OCI-LY1 (cell line): ENCODE results near the gene ESYT2.

Experiments used
- H2AFZ ChIP-seq: fragments of 200-600 bp; sonication (generic), shearing (Covaris generic); 2 replicates; pipeline ENCODE4 v1.6.0; 2014; ENCODE audit warnings: antibody characterized with exemption, mild to moderate bottlenecking, low read length
- H3F3A ChIP-seq: fragments of 200-600 bp; sonication (generic), shearing (Covaris generic); 2 replicates; pipeline ENCODE4 v1.6.0; 2014; ENCODE audit warnings: mild to moderate bottlenecking, antibody characterized with exemption, low read length, moderate library complexity; ENCODE audit not compliant: insufficient read depth
- H3K27ac ChIP-seq: fragments of 200-600 bp; sonication (generic); 2 replicates; pipeline ENCODE4 v1.5.1; 2014; ENCODE audit warnings: low read length, mixed run types, mild to moderate bottlenecking, low read depth; ENCODE audit not compliant: poor library complexity, severe bottlenecking
- H3K27me3 ChIP-seq: fragments of 200-600 bp; sonication (generic); 2 replicates; pipeline ENCODE4 v1.6.0; 2014; ENCODE audit warnings: antibody characterized with exemption, mild to moderate bottlenecking, low read length, moderate library complexity; ENCODE audit not compliant: insufficient read depth
- H3K36me3 ChIP-seq: fragments of 200-600 bp; sonication (generic); 2 replicates; pipeline ENCODE4 v1.6.1; 2014; ENCODE audit warnings: mild to moderate bottlenecking, antibody characterized with exemption, low read length, moderate library complexity, mixed read lengths; ENCODE audit not compliant: insufficient read depth
- H3K4me1 ChIP-seq: fragments of 200-600 bp; sonication (generic); 2 replicates; pipeline ENCODE4 v1.5.1; 2014; ENCODE audit warnings: mild to moderate bottlenecking, low read length, moderate library complexity; ENCODE audit not compliant: insufficient read depth, severe bottlenecking
- H3K4me2 ChIP-seq: fragments of 200-600 bp; sonication (generic), shearing (Covaris generic); 2 replicates; pipeline ENCODE4 v1.6.1; 2014; ENCODE audit warnings: low read length
- H3K4me3 ChIP-seq: fragments of 200-600 bp; sonication (generic); 2 replicates; pipeline ENCODE4 v1.5.1; 2014; ENCODE audit warnings: low read length, low read depth, mild to moderate bottlenecking, mixed read lengths; ENCODE audit not compliant: poor library complexity, severe bottlenecking
- H3K79me2 ChIP-seq: fragments of 200-600 bp; shearing (Covaris generic); 2 replicates; pipeline ENCODE4 v1.6.1; 2016; ENCODE audit warnings: mixed run types, low read length, mixed read lengths; ENCODE audit not compliant: insufficient read depth
- H3K9ac ChIP-seq: fragments of 200-600 bp; sonication (generic), shearing (Covaris generic); 2 replicates; pipeline ENCODE4 v1.6.1; 2014; ENCODE audit warnings: mild to moderate bottlenecking, low read length, mixed read lengths
- H3K9me2 ChIP-seq: fragments of 200-600 bp; sonication (generic), shearing (Covaris generic); 2 replicates; pipeline ENCODE4 v1.6.1; 2014; ENCODE audit warnings: low read depth, mild to moderate bottlenecking, low read length, mixed read lengths
- H3K9me3 ChIP-seq: fragments of 200-600 bp; shearing (Covaris generic); 2 replicates; pipeline ENCODE4 v1.6.1; 2014; ENCODE audit warnings: low read length, mixed read lengths
- H4K20me1 ChIP-seq: fragments of 200-600 bp; sonication (generic), shearing (Covaris generic); 2 replicates; pipeline ENCODE4 v1.6.0; 2016; ENCODE audit warnings: mild to moderate bottlenecking, low read length; ENCODE audit not compliant: insufficient read depth
- CTCF ChIP-seq: fragments of 200-600 bp; sonication (generic), shearing (Covaris generic); IDR thresholded peaks from 2 replicates; pipeline ENCODE4 v1.5.1; 2017; ENCODE audit warnings: mild to moderate bottlenecking, antibody characterized with exemption, low read length, moderate library complexity, mixed read lengths
- EZH2 ChIP-seq: fragments of 200-600 bp; sonication (generic), shearing (Covaris generic); IDR thresholded peaks from 2 replicates; pipeline ENCODE4 v1.8.0; 2017; ENCODE audit warnings: borderline replicate concordance, mixed run types, mild to moderate bottlenecking, antibody characterized with exemption, low read length, moderate library complexity, mixed read lengths

ESYT2 gene

DNA sequence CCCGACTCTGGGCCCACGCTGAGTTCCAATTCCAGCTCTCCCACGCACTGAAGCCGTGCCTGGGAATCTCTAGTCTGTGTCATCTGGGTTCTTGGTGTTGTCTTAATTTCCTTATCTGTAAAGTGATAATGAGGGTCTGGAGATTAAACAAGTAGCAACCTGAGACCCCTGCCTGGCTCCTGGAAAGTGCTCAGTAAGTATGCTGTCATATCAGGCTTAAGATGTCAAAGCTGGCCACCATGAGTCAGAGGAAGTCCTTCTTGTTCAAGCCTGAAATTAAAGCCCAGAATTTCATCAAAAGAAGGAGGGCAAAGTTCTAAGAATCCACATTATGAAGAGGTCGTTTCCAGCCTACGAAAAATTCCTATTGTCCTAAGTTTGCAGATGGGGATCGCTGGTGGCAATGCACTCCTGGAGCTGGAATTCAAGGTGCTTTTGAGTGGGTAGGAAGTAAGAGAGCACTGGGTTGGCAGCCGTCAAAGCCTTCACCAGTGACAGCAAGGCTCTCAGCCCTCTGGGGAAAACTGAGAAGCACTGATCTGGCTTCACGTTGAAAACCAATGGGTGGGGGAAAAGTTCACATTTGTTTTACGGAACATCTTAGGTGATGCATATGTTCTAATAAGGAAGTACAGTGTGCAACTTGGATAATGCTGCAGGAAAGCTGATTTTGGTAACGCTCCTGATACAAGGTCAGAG, 74.4 kb downstream of the ESYT2 start:
- Histone ChIP-seq H3K79me2 (no peaks in the 10 kb centered on the region), H3F3A (no peaks in the 10 kb centered on the region), H3K9me3 (no peaks in the 10 kb centered on the region), H3K9ac (no peak overlapping the region), H3K36me3 (peaks cover 16% of the 10 kb centered on the region; the same call in 1 of the 2 replicates), H3K4me3 (no peak overlapping the region), H3K27ac (no peak overlapping the region), H3K9me2 (no peaks in the 10 kb centered on the region), H3K4me1 (no peaks in the 10 kb centered on the region), H2AFZ (no peak overlapping the region), H3K4me2 (no peak overlapping the region), H3K27me3 (no peaks in the 10 kb centered on the region), H4K20me1 (no peaks in the 10 kb centered on the region)
- TF ChIP-seq EZH2: no peak

GRCh38 chr7:158753900-158754299, 75.4 kb downstream of the ESYT2 start:
- H3K4me3 ChIP-seq: no peak overlapping the region
- H3K36me3 ChIP-seq: peaks cover 9% of the 10 kb centered on the region; the same call in 1 of the 2 replicates
- H4K20me1 ChIP-seq: no peaks in the 10 kb centered on the region
- no peaks in the 10 kb centered on the region for H3K79me2 ChIP-seq
- H3K27ac ChIP-seq: no peak overlapping the region
- no peaks in the 10 kb centered on the region for H3F3A ChIP-seq
- H2AFZ ChIP-seq: no peak overlapping the region
- no peak overlapping the region for H3K4me2 ChIP-seq
- no peaks in the 10 kb centered on the region for H3K9me3 ChIP-seq
- no peaks in the 10 kb centered on the region for H3K27me3 ChIP-seq
- no peaks in the 10 kb centered on the region for H3K4me1 ChIP-seq
- no peak overlapping the region for H3K9ac ChIP-seq
- TF ChIP-seq CTCF (no peak), EZH2 (no peak)
- H3K9me2 ChIP-seq: no peaks in the 10 kb centered on the region

GRCh38 chr7:158751751-158752150, 77.6 kb downstream of the ESYT2 start:
- Histone ChIP-seq H3F3A (no peaks in the 10 kb centered on the region), H3K9ac (no peak overlapping the region), H3K27ac (no peak overlapping the region), H3K36me3 (no peaks in the 10 kb centered on the region), H3K4me1 (no peaks in the 10 kb centered on the region), H3K4me2 (no peak overlapping the region), H3K4me3 (no peak overlapping the region), H4K20me1 (no peaks in the 10 kb centered on the region), H2AFZ (no peak overlapping the region), H3K79me2 (no peaks in the 10 kb centered on the region), H3K9me3 (no peaks in the 10 kb centered on the region), H3K27me3 (no peaks in the 10 kb centered on the region), H3K9me2 (no peaks in the 10 kb centered on the region)
- TF ChIP-seq CTCF (no peak), EZH2 (no peak)

GRCh38 chr7:158751199-158751598, 78.1 kb downstream of the ESYT2 start:
- no peaks in the 10 kb centered on the region for H4K20me1 ChIP-seq
- no peaks in the 10 kb centered on the region for H3F3A ChIP-seq
- no peaks in the 10 kb centered on the region for H3K36me3 ChIP-seq

More at GRCh38 chr7:158751199-158751598, 78.1 kb downstream of the ESYT2 start:
- Histone ChIP-seq H3K79me2 (no peaks in the 10 kb centered on the region), H3K9me3 (no peaks in the 10 kb centered on the region), H2AFZ (no peak overlapping the region), H3K9me2 (no peaks in the 10 kb centered on the region), H3K27me3 (no peaks in the 10 kb centered on the region), H3K27ac (no peak overlapping the region), H3K4me1 (no peaks in the 10 kb centered on the region), H3K4me3 (no peak overlapping the region), H3K4me2 (no peak overlapping the region), H3K9ac (no peak overlapping the region)
- TF ChIP-seq EZH2 (no peak), CTCF (no peak)
